Activated T-cell treated with anti-CD3 and anti-CD28 coated beads for 24 hours (primary cell): ENCODE data around the gene PSD.
A peak's percentile ranks its signal among the peaks of the same experiment; 100 is the strongest.

Experiments
- DNase-seq: peaks from one replicate; pipeline ENCODE4 v3.0.0-alpha.2; 2020; ENCODE audit warnings: low read depth

The PSD gene

DNA sequence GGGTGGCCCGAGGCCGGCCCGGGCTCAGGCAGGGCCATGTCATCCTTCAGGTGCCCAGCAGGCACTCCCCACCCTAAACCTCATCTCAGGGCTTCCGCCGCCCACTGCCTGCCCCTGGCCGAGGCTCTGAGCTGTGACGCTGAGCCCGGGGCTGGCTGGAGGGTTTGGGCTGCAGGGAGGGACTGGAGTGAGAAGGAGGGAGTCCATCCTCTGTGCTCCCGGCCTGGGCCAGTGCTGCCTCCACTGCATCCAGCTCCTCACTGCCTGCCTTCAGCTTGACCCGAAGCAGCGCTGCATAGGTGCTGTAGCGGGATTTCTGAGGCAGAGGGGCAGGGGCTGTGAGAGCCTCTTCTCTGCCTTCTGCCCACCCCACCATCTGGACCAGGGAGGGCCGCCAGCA lies 15.5 kb downstream of the PSD start:
- no peak for DNase-seq

DNA sequence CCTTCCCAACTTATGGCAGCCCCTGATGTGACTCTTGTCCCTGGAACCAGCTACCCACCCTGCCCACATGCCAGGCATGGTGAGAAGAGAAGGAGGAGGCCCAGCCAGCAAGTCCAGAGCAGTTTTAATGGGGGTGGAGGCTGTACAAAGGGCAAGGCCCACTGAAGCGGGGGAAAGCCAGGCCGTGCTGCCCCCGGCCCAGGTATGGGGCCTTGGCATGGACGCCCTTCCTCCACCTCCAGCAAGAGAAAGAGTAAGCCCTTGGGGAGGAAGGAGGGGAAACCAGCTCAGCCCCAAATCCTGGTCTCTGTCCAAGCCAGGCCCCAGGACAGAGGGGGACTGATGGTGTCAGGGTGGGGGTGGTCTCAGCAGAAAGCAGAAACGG lies 16.1 kb downstream of the PSD start:
- DNase-seq: no peak

DNA sequence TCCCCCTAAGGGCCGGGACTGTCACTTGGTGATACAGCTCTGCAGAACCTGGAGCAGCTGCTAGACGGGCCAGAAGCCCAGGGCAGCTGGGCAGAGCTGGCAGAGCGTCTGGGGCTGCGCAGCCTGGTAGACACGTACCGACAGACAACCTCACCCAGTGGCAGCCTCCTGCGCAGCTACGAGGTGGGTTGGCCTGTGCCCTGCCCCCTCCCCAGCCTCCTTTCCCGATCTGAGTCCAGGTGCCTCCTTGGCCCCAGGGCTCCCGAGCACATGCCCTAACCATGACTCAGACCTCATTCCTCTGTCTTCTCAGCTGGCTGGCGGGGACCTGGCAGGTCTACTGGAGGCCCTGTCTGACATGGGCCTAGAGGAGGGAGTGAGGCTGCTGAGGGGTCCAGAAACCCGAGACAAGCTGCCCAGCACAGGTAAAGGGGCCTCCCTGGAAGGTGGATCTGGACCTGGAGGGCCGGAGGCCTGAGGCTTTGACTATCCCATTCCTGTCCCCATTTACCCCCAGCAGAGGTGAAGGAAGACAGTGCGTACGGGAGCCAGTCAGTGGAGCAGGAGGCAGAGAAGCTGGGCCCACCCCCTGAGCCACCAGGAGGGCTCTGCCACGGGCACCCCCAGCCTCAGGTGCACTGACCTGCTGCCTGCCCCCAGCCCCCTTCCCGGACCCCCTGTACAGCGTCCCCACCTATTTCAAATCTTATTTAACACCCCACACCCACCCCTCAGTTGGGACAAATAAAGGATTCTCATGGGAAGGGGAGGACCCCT lies 16.7 kb downstream of the PSD start:
- no peak for DNase-seq

DNA sequence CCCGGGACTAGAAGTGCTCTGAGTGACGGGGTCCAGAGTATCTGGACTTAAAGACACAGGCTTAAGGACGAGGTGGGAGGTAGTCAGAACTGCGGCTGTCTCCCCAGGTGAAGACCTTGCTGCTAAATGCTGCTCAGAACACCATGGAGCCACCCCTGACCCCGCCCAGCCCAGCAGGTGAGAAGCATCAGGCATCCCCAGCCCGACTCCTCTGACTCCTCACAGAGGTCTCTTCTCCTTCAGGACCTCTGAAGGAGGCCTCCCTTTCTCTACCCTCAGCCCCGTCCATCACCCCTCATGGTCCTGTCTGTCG lies 17.3 kb downstream of the PSD start:
- no peak for DNase-seq

DNA sequence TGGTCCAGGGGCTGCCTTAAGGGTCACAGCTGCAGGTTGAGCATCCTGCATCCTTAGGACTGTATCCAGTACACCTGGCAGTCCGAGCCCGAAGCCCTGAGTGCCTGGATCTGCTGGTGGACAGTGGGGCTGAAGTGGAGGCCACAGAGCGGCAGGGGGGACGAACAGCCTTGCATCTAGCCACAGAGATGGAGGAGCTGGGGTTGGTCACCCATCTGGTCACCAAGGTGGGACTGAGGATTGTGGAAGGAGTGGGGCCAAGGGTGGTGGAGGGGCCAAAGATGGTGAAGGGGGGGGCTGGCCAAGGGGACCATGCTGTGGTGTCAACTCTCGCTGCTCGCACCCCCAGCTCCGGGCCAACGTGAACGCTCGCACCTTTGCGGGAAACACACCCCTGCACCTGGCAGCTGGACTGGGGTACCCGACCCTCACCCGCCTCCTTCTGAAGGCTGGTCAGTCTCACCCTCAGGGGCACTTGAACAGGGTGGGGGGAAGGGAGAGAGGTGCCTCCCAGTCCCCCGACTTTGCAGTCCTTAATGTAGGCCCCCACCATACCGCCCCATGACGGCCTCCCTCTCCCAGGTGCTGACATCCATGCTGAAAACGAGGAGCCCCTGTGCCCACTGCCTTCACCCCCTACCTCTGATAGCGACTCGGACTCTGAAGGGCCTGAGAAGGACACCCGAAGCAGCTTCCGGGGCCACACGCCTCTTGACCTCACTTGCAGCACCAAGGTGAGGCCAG lies 17.8 kb downstream of the PSD start:
- DNase-seq: no peak

DNA sequence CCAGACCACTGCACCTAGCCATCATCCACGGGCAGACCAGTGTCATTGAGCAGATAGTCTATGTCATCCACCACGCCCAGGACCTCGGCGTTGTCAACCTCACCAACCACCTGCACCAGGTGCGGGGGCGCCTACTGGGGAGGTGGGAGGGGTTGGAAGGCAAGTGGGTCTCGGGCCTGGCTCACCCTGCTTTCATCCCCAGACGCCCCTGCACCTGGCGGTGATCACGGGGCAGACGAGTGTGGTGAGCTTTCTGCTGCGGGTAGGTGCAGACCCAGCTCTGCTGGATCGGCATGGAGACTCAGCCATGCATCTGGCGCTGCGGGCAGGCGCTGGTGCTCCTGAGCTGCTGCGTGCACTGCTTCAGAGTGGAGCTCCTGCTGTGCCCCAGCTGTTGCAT lies 18.5 kb downstream of the PSD start:
- no peak for DNase-seq

DNA sequence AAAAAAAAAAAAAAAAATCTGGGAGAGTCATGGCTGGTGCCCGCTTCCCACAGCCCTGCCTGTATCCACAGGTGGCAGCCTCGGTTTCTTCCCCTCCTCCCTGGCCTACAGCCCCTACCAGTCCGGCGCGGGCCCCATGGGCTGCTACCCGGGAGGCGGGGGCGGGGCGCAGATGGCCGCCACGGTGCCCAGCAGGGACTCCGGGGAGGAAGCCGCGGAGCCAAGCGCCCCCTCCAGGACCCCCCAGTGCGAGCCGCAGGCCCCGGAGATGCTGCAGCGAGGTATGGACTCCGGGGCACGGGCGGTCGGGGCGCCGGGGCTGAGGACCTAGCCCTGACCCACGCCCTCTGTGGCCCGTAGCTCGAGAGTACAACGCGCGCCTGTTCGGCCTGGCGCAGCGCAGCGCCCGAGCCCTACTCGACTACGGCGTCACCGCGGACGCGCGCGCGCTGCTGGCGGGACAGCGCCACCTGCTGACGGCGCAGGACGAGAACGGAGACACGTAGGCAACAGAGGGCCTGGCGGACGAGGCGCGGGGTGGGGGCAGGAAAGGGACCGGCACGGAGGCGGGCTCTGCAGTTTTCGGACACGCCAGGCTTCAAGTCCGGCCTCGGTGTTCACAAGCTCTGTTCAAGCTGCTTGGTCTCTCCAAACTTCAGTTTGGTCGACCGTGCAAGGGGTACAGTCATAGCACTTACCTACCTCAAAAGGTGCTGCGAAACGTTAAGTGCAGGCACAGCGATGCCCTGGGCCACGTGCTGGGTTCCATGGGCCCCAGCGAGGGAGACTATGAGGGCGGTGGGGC lies 19.2 kb downstream of the PSD start:
- DNase-seq: peak; percentile 85

DNA sequence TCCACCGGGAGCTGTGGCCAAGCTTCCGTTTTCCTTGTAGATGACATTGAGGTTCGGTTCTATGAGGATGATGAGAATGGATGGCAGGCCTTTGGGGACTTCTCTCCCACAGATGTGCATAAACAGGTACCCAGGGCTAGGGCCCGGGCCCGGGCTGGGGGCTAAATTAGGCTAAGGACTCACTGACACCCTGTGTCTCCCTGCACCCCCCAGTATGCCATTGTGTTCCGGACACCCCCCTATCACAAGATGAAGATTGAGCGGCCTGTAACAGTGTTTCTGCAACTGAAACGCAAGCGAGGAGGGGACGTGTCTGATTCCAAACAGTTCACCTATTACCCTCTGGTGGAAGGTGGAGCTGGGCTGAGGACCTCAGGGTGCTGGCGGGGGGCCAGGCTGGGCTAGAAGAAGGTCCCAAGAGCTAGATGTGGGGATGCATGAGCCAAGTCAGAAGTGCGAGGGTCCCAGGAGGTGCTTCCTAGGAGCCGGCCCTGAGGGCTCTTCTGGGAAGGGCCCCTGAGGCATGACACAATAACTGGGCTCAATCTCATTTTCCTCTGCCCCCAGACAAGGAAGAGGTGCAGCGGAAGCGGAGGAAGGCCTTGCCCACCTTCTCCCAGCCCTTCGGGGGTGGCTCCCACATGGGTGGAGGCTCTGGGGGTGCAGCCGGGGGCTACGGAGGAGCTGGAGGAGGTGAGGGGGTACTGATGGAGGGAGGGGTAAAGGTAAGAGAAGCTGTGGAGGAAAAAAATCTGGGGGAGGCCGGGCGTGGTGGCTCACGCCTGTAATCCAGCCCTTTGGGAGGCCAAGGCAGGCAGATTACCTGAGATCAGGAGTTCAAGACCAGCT lies 20.2 kb downstream of the PSD start:
- DNase-seq: no peak

DNA sequence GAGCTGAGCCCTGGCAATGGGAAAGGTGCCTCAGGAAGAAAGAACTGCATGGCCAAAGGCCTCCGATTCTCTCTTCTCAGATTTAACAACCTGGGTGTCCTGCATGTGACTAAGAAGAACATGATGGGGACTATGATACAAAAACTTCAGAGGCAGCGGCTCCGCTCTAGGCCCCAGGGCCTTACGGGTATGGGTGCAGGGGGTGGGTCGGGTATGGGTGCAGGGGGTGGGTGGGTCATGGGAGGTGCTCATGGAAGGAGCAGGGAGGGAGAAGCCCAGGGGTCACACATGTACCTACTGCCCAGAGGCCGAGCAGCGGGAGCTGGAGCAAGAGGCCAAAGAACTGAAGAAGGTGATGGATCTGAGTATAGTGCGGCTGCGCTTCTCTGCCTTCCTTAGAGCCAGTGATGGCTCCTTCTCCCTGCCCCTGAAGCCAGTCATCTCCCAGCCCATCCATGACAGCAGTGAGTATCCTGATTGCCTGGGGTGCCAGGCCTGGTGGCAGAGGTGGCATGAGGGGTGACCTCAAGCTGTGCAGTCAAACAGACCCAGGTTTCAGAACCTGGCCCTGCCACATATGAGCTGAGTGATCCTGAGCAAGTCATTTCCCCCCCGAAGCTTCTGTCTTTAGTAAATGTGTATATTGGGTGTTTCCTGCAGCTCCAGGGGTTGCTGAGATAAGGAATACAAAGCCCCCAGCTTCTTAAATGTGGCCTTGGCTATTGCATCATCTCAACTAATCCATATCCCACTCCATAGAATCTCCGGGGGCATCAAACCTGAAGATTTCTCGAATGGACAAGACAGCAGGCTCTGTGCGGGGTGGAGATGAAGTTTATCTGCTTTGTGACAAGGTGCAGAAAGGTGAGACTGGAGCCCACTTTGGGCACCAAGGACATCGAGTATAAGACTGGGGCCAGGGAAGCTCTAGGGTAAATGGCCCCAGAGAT lies 21.1 kb downstream of the PSD start:
- DNase-seq: no peak

DNA sequence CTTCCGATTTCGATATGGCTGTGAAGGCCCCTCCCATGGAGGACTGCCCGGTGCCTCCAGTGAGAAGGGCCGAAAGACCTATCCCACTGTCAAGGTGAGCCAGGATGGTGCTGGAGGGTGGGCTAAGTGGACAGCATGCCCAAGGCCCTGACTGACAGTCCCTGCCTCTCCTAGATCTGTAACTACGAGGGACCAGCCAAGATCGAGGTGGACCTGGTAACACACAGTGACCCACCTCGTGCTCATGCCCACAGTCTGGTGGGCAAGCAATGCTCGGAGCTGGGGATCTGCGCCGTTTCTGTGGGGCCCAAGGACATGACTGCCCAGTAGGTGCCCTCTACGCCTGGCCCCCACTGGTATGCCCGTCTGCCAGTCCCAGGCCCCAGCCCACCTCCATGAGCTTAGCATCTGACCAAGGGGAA lies 21.8 kb downstream of the PSD start:
- no peak for DNase-seq

DNA sequence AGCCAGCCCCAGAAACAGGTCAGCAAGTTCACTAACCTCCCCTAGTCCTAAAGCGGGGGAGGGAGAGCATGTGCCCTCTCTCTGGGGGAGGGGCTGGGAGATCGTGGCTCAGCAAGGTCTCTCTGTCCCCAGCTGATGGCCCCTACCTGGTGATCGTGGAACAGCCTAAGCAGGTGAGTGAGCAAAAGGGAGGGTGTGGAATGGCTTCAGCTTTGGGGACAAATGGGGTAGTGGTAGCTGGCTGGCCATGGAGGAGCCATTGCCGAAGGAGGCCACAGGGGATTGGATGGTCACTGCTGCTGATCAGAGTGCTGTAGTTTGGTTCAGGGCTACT lies 22.3 kb downstream of the PSD start:
- no peak for DNase-seq

DNA sequence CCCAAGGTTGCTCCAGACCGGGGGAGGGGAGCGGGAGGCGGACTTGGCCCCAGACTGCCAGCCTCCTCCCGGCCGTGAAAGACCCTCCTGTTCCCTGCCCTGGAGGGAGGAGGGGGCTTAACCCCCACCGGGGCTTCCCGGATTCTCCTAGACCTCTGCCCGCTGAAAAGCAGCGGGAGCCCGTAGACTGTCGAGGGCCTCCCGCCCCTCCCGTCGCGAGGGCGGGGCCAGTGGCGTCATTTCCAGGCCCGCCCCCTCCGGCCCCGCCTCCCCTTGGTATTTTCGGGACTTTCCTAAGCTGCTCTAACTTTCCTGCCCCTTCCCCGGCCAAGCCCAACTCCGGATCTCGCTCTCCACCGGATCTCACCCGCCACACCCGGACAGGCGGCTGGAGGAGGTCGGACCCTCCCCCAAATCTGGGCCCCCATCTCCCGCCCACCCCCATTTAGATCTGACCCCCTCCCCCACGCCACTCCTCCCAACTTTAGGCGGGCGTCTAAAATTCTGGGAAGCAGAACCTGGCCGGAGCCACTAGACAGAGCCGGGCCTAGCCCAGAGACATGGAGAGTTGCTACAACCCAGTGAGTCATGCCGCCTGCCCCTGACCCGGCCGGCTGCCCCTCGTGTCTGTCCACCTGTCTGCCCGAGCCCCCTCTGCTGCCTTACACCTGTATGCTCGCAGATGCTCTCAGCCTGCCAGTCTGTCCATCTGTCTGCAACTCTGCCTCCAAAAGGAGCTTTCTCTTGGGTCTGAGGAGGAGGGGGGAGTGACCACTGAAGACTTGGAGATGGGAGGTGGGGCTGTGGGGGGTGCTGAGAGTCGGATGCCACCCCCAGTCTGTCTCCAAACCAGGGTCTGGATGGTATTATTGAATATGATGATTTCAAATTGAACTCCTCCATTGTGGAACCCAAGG lies 22.9 kb downstream of the PSD start, which contains the start of gene NFKB2:
Gene NFKB2, plus strand, starts transcription at position 306 of the 917 bp plus-strand sequence. Its CDS starts 255 bp downstream, at position 561.
- peak; percentile 91 for DNase-seq

DNA sequence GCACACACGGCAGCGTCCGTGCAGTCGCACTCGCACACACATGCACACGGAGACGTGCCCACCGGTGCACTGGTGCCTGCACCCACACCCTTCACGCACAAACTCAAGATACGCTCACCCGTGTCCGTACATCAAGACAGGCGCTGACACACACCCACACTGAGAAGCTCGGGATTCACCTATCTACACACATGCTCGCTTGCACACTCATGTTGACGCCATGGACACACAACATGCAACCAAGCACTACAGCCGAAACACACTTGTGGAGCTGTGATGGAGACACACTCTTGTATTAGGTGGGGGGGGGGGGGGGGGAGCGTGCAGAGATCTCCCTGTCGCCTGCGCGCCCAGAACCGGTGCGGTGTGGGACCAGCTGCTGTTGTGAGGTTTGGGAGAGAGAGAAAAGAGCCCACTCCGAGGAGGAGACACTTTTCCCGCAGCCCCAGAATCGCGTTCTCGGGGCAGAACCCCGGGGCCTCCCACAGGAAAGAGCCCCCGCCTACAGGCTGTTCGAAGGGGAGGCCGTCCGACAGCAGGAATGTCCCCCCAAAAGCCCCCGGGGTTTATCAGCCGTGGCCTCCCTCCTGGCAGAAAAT lies 23.7 kb downstream of the PSD start:
- DNase-seq: peak; percentile 40

DNA sequence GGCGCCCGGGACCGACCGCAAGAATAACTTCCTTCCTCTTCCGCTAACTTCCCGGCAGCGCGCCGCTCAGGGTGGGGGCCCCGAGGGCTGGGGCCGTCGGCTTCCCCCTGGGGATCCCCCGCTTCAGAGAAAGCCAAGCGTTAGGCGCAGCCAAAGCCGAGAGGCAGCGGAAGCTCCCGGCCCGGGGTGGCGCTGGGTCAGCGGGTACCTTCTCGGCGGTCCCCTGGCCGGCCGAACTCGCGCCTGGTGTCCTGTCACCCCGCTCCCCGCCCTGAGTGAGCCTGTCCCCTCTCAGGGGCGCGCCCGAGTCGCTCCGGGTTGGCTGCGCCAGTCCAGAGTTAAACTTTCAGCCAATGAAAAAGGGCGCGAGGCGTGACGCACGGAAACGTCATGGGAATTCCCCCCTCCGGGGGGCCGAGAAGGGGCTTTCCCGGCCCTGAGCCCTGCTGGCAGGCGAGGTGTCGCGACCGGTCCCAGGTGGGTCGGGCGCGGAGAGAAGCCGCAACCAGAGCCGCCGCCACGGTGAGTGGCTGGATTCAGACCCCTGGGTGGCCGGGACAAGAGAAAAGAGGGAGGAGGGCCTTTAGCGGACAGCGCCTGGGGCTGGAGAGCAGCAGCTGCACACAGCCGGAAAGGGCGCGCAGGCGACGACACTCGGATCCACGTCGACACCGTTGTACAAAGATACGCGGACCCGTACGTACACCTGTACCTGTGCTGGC lies 24.3 kb downstream of the PSD start:
- DNase-seq: peak; percentile 98

DNA sequence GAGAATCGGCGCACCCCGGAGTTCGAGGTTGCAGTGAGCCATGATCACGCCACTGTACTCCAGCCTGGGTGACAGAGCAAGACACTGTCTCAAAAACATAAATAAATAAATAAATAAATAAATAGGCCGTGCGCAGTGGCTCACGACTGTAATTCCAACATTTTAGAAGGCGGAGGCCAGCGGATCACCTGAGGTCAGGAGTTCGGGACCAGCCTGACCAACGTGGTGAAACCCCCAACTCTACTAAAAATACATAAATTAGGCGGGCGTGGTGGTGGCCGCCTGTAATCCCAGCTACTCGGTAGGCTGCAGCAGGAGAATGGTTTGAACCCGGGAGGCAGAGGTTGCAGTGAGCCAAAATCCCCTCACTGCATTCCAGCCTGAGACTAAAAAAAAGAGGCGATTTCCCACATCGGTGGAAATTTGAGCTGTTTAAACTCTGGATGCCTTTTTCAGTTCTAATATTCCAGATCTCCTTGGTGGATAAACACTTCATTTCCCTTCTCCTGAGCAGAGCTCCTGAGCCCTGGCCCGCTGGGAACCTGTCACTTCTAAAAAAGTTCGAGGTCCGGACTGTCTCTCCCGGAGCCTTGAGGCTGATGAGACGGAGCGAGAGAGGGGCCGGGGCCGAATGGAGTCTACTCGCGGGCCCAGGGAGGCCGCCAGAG lies 25.0 kb downstream of the PSD start:
- no peak for DNase-seq

DNA sequence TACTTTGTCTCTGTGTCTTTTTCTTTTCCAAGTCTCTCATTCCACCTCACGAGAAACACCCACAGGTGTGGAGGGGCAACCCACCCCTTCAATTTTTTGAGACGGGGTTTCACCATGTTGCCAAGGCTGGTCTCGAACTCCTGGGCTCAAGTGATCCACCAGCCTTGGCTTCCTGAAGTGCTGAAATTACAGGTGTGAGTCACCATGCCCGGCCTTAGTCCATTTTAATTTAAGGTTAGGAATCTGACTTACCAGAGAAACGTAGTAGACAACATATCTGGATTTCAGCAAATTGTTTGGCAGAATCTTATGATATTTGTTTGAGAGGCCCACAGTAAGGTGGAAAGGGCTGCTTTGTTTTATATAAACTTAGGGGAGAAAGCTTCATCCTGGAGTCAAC lies 26.3 kb downstream of the PSD start:
- DNase-seq: no peak

DNA sequence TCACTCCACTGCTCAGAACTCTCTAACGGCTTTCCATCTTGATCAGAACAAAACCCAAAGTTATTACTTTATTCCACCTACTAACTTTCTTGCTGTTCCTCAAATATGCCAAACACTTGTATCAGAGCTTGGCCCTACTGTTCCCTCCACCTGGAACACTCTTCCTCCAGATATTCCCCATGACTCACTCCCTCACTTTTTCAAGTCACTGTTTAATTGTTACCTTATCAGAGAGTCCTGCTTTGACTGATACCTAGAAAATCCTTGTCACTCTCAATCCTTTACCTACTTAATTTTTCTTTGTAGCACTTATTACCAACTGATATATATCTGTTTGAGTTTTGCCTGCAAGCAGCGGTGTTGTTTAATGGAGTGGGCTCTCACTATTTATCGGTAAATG lies 28.7 kb downstream of the PSD start:
- no peak for DNase-seq
